Stimulated activated naive CD4-positive, alpha-beta T cell (primary cell): ENCODE measurements around the gene FNTB.
A peak's percentile ranks its signal among the peaks of the same experiment; 100 is the strongest.

ENCODE experiments used
- DNase-seq, 6 experiments: peaks; one replicate each; lab custom pipeline; 2025; lab: John Stamatoyannopoulos, UW

The FNTB gene

GRCh38 chr14:64952598-64953309 is 33.9 kb upstream of the FNTB start:
- DNase-seq, result no peak

- no peak for DNase-seq
Observed at GRCh38 chr14:64953310-64953654, 33.4 kb upstream of the FNTB start.

- DNase-seq, result no peak
Observed at GRCh38 chr14:64953661-64954060, 33.0 kb upstream of the FNTB start.

- DNase-seq, result no peak
Observed at GRCh38 chr14:64954491-64955240, 32.0 kb upstream of the FNTB start.

GRCh38 chr14:64955297-64955696 is 31.4 kb upstream of the FNTB start:
- DNase-seq, result no peak

- no peak for DNase-seq
Observed at GRCh38 chr14:64956697-64957406, 29.8 kb upstream of the FNTB start.

GRCh38 chr14:64958201-64958600 is 28.5 kb upstream of the FNTB start:
- no peak for DNase-seq

GRCh38 chr14:64958743-64959142 is 28.0 kb upstream of the FNTB start:
- no peak for DNase-seq

GRCh38 chr14:64960762-64961276 is 25.9 kb upstream of the FNTB start:
- no peak for DNase-seq

GRCh38 chr14:64963611-64964010 is 23.1 kb upstream of the FNTB start:
- DNase-seq, result no peak

- DNase-seq, result no peak
Observed at GRCh38 chr14:64965356-64966000, 21.2 kb upstream of the FNTB start.

- no peak for DNase-seq
Observed at GRCh38 chr14:64966976-64967375, 19.7 kb upstream of the FNTB start.

GRCh38 chr14:64968167-64968566 is 18.5 kb upstream of the FNTB start:
- no peak for DNase-seq

GRCh38 chr14:64968651-64969050 is 18.0 kb upstream of the FNTB start:
- DNase-seq, result no peak

GRCh38 chr14:64970041-64970440 is 16.7 kb upstream of the FNTB start:
- DNase-seq, result no peak

GRCh38 chr14:64970776-64971477 is 15.8 kb upstream of the FNTB start:
- DNase-seq, result no peak

- DNase-seq, result peak in 2 of 6 experiments; percentile 15 to 16
Observed at GRCh38 chr14:64971491-64971942, 15.2 kb upstream of the FNTB start.

GRCh38 chr14:64971943-64972791 is 14.5 kb upstream of the FNTB start, which contains the start of gene RAB15:
RAB15 (minus strand) TSS chr14:64972336; CDS start chr14:64972076, 260 bp downstream.
- DNase-seq, result peak; percentile 14 to 50 (median 42)

GRCh38 chr14:64973026-64973442 is 13.7 kb upstream of the FNTB start:
- DNase-seq, result no peak

- DNase-seq, result no peak
Observed at GRCh38 chr14:64973826-64974225, 12.9 kb upstream of the FNTB start.
